ENCODE data around the gene SOWAHD.
"Not testable (repeated sequence)": the region's sequence is repeated elsewhere in the genome, so short reads cannot be mapped to it uniquely, and the experiment has no call there.

SOWAHD gene

DNA sequence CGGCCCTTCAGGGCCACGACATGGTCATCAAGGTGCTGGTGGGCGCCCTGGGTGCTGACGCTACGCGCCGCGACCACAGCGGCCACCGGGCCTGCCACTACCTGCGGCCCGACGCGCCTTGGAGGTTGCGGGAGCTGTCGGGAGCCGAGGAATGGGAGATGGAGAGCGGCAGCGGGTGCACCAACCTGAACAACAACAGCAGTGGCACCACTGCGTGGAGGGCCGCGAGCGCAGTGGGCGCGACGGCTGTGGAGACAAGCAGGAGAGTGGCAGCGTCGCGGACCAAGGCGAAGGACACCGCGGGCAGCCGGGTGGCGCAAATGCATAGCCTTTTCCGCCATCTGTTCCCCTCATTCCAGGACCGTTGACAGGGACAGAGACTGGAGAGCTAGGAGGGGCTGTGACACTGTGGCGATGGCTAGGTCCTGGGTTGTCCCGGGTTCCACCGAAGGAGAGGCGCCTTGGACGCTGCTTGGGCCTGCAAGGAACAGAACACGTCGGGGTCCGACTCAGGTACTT lies 919 bp downstream of the SOWAHD start:
- no peak for DNase-seq

GRCh38 chrX:119760026-119760877 lies 1.9 kb downstream of the SOWAHD start:
- DNase-seq = no peak

- no peak for DNase-seq
Observed at GRCh38 chrX:119762718-119763117, 4.3 kb downstream of the SOWAHD start.

GRCh38 chrX:119763181-119763580 lies 4.8 kb downstream of the SOWAHD start:
- DNase-seq = no peak

GRCh38 chrX:119763836-119764387 lies 5.5 kb downstream of the SOWAHD start:
- DNase-seq = no peak

GRCh38 chrX:119768436-119768835 lies 10.0 kb downstream of the SOWAHD start:
- DNase-seq = not testable (repeated sequence)

GRCh38 chrX:119769388-119769787 lies 11.0 kb downstream of the SOWAHD start:
- DNase-seq = not testable (repeated sequence)

GRCh38 chrX:119775517-119776238 lies 17.3 kb downstream of the SOWAHD start:
- no peak for DNase-seq

DNA sequence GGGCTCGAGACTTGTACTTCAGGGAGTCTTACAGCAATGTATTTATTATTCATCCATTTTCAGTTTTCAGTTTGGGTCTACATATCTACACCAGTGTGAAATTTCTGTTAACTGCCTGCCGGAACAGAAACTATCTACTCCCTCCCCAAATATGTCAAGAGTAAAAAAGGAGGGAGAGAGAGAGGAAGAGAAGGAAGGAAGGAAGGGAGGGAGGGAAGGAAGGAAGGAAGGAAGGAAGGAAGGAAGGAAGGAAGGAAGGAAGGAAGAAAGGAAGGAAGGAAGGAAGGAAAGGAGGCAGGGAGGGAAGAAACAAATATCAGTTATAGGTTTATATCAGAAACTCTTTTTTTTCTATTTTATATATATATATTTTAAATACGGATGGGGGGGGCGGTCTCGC lies 20.4 kb downstream of the SOWAHD start:
- no peak for DNase-seq

DNA sequence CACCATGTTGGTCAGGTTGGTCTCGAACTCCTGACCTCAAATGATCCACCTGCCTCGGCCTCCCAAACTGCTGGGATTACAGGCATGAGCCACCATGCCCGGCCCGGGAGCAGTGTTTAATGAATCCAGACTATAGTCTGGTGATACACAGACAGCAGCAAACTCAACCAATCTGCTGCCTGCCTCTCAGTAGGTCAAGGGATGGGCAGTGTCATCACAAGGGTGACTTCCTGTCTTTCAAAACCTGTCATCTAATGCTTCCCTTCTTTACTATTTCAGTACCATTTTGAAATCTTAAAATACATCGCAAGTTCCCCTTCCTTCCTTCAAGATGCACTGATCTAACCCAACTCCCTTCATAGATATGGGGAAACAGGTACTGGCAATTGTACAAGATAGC lies 24.6 kb downstream of the SOWAHD start:
- DNase-seq = no peak

DNA sequence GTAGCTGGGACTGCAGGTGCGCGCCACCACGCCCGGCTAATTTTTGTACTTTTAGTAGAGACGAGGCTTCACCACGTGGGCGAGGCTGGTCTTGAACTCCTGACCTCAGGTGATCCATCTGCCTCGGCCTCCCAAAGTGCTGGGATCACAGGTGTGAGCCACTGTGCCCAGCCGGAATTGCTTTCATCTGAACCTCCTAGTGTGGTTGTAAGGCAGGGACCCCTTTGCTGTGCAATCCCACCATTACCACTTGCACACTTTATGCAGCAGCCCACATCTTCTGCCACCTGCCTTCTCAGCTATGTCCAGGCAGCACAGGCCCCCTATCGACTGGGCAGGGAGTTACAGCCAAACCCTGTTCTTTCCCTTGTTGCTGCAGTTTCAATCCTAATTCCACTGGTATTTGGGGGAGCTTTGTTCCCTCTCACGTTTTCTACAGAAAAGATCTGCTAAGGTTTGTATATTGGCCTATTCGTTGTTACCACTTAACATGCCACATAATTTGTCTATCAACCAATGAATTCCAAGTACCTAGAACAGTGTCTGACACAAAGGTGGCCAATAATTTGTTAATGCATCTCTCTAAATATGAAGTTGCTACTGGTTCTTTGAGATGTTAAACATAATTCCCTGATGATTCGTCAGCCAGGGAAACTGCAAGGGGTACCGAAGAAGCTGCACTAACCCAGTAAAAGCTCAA lies 26.5 kb downstream of the SOWAHD start:
- no peak for DNase-seq

DNA sequence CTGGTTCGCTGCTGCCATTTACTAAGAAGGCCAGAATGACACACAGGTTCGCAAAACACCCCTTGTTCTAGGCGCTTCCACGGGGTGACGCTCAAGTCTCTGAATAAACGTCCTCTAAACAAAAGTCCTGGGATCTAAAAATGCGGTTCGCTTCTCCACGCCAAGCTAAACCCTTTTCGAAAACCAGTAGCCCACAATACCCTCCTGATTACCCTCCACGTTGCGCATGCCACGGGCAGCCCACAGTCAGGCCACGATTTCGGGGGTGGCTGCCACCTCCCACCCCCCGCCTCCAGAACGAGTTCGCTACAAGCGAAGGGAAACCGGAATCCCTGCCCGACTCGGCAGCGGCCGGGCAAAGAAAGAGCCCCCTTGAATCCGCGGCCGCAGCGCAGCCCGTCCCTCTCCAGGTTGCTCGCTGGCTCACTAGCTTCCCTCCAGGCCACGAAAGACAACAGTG lies 32.6 kb downstream of the SOWAHD start:
- no peak for DNase-seq

GRCh38 chrX:119791437-119792231 lies 33.2 kb downstream of the SOWAHD start, which contains the start of gene RPL39:
RPL39 (minus strand) TSS chrX:119791630; CDS start chrX:119791576, 54 bp downstream.
- peak; percentile 91 for DNase-seq

DNA sequence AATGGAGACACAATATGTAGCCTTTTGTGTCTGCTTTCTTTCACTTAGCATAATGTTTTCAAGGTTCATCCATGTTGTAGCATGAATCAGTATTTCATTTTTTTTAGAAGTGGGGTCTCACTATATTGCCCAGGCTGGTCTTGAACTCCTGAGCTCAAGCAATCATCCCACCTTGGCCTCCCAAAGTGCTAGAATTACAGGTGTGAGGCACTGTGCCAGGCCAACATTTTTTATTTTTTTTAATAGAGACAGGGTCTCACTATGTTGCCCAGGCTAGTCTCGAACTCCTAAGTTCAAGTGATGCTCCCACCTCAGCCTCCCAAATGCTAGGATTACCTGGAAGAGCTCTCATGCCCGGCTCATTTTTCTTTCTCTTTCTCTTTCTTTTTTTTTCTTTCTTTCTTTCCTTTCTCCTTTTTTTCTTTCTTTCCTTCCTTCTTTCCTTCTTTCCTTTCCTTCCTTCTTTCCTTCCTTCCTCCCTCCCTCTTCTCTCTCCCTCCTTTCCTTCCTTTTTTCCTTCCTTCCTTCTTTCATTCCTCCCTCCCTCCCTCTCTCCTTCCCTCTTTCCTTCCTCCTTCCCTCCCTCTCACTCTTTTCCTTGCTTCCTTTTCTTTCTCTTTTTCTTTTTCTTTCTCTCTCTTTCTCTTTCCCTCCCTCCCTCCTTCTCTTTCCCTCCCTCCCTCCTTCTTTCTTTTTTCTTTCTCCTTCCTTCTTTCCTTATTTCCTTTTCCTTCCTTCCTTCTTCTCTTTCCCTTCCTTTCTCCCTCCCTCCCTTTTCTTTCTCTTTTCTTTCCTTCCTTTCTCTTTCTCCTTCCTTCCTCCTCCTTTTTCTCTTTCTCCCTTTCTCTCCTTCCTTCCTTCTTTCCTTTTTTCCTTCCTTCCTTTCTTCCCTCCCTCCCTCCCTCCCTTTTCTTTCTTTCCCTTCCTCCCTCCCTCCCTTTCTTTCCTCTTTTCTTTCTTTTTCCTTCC lies 43.1 kb downstream of the SOWAHD start:
- DNase-seq = no peak

- no peak for DNase-seq
Observed at GRCh38 chrX:119802546-119802945, 44.2 kb downstream of the SOWAHD start.

GRCh38 chrX:119808461-119808860 lies 50.1 kb downstream of the SOWAHD start:
- DNase-seq = not testable (repeated sequence)

DNA sequence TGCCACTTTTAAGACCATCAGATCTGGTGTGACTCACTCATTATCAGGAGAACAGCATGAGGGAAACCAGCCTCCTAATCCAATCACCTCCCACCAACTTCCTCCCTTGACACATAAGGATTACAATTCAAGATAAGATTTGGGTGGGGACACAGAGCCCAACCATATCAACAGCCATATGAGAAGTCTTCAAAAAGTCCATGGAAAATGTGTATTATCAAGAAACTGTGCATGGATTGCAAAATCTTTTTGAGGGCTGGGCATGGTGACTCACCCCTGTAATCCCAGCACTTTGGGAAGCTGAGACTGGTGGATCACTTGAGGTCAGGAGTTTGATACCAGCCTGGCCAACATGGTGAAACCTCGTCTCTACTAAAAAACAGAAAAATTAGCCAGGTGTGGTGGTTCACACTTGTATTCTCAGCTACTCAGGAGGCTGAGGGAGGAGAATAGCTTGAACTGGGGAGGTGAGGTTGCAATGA lies 50.8 kb downstream of the SOWAHD start:
- no peak for DNase-seq
